ENCODE results near the gene SLC25A13. TPM values are rescaled to one million over a fixed set of nuclear protein-coding genes. Genes with fewer than 3 reads are reported as not detected.

Gene SLC25A13
- total RNA-seq, 1 donor from 2014 or later: 25.3 TPM

DNA sequence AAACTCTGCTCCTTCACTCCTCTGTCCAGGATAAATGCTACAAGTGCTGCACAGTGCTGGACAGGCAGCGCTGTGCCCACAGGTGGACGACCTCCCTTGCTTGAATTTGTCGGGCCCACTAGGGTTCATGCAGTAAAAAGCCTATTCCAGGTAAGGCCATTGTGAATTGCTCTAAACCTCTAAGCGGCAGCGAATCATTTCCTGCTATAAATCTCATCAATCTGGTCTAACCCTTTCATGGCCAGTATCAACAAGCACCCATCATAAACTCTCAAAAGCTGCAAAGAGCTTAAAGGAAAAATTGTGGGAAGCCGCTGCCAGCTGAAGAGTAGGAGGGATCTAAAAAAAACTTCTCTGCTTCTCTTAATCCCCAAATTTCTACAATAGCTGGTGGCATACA lies 134.2 kb downstream of the SLC25A13 start:
- no peak overlapping the region for H3K27ac ChIP-seq
- DNase-seq (ENCODE audit: extremely low spot score in 2 of 2): no peak
- H3K9me3 ChIP-seq: no peaks in the 10 kb centered on the region
- peaks cover 0 to 29% of the 10 kb centered on the region in 2 donors for H3K36me3 ChIP-seq
- peaks cover 15% of the 10 kb centered on the region for H3K4me1 ChIP-seq
- H3K4me3 ChIP-seq: no peak overlapping the region
- TF ChIP-seq POLR2A (IDR thresholded peaks at IDR 0.05) (no peak), POLR2AphosphoS5 (IDR thresholded peaks at IDR 0.05; ENCODE audit: insufficient read depth in 1 of 2, low read depth in 1 of 2) (no peak), CTCF (IDR thresholded peaks at IDR 0.05) (no peak)
- intact Hi-C loops (cut with DNase I): no loop called here
- H3K27me3 ChIP-seq: no peaks in the 10 kb centered on the region

- Histone ChIP-seq H3K4me1 (peaks cover 15% of the 10 kb centered on the region), H3K36me3 (peaks cover 0 to 34% of the 10 kb centered on the region in 2 donors), H3K9me3 (no peaks in the 10 kb centered on the region), H3K27ac (no peak overlapping the region), H3K27me3 (no peaks in the 10 kb centered on the region), H3K4me3 (no peak overlapping the region)
- DNase-seq (ENCODE audit: extremely low spot score in 2 of 2): no peak
- intact Hi-C loops (cut with DNase I): no loop called here
- TF ChIP-seq POLR2A (IDR thresholded peaks at IDR 0.05) (no peak), POLR2AphosphoS5 (IDR thresholded peaks at IDR 0.05; ENCODE audit: insufficient read depth in 1 of 2, low read depth in 1 of 2) (no peak), CTCF (IDR thresholded peaks at IDR 0.05) (no peak)
Observed at GRCh38 chr7:96184783-96185182, 137.1 kb downstream of the SLC25A13 start.

DNA sequence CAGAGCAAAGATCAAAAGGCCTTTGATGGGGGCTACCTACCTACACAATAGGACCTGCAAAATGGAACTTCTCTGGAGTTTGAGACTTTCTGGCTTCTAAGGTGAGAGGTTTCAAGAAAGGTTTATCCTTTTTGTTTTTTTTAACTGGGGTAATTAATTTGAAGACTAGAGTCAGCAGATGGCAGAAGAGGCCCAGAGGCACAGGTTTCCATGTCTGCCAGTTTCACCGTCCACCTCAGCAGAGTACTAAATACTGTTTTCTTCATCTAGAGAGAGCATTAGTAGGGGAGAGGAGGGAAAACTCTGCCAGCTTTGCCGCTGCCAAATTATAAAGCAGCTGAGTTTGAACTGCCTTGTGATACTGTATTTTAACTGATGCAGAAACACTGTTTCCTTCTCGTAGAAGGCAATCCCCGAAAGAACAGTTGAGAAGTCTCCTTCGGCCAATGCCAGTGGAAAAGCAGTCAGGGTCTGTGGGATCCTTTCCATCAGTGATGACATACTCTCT lies 138.7 kb downstream of the SLC25A13 start:
- Histone ChIP-seq H3K9me3 (no peaks in the 10 kb centered on the region), H3K4me3 (no peak overlapping the region), H3K4me1 (peaks cover 10% of the 10 kb centered on the region), H3K27me3 (no peaks in the 10 kb centered on the region), H3K36me3 (peaks cover 0 to 34% of the 10 kb centered on the region in 2 donors), H3K27ac (no peak overlapping the region)
- intact Hi-C loops (cut with DNase I): no loop called here
- TF ChIP-seq CTCF (IDR thresholded peaks at IDR 0.05): no peak
- no peak for TF ChIP-seq POLR2AphosphoS5 (IDR thresholded peaks at IDR 0.05; ENCODE audit: insufficient read depth in 1 of 2, low read depth in 1 of 2)
- no peak for TF ChIP-seq POLR2A (IDR thresholded peaks at IDR 0.05)
- DNase-seq (ENCODE audit: extremely low spot score in 2 of 2): no peak

DNA sequence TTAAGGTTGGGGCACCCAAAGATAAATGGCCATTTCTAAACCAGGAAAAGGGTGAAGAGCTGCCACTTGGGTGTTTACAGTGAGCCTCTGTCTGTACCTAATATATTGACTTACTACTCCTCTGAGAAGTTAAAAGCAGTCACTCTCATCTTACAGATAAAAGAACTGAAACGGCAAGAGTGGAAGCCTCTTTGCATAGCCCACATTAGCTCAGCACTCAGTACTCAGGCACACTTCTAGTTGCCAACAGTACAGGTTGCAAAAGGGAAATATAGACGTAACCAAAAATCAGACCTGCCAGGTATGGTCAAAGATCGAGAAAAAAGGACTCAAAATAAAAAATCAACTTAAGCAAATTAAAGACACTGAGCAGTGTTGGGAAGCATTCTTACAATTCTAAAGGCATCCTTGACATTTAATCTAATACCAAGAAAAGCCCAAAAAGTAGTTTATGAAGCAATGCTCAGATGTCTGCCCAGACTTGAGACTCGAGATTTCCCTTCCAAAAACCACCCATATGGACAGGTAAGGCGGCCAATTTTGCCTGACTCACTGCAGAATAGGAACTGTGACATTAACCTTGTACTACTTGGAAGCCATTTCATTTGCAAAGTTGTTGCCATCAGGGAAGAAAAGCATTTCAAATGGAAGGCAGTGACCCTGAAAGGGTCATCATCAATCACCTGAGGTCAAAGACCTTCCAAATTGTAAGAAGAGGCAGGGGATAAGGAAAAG lies 139.3 kb downstream of the SLC25A13 start:
- peaks cover 3% of the 10 kb centered on the region for H3K4me1 ChIP-seq
- H3K4me3 ChIP-seq: no peak overlapping the region
- no peaks in the 10 kb centered on the region for H3K27me3 ChIP-seq
- H3K27ac ChIP-seq: no peak overlapping the region
- peaks cover 0 to 34% of the 10 kb centered on the region in 2 donors for H3K36me3 ChIP-seq
- no peak for DNase-seq (ENCODE audit: extremely low spot score in 2 of 2)
- intact Hi-C loops (cut with DNase I): no loop called here
- H3K9me3 ChIP-seq: no peaks in the 10 kb centered on the region
- TF ChIP-seq POLR2A (IDR thresholded peaks at IDR 0.05): no peak
- no peak for TF ChIP-seq CTCF (IDR thresholded peaks at IDR 0.05)
- TF ChIP-seq POLR2AphosphoS5 (IDR thresholded peaks at IDR 0.05; ENCODE audit: insufficient read depth in 1 of 2, low read depth in 1 of 2): no peak

GRCh38 chr7:96181174-96181573 lies 140.7 kb downstream of the SLC25A13 start:
- Histone ChIP-seq H3K9me3 (no peaks in the 10 kb centered on the region), H3K27me3 (no peaks in the 10 kb centered on the region), H3K4me1 (no peaks in the 10 kb centered on the region), H3K4me3 (no peak overlapping the region), H3K36me3 (peaks cover 0 to 34% of the 10 kb centered on the region in 2 donors), H3K27ac (no peak overlapping the region)
- TF ChIP-seq CTCF (IDR thresholded peaks at IDR 0.05) (no peak), POLR2A (IDR thresholded peaks at IDR 0.05) (no peak), POLR2AphosphoS5 (IDR thresholded peaks at IDR 0.05; ENCODE audit: insufficient read depth in 1 of 2, low read depth in 1 of 2) (no peak)
- intact Hi-C loops (cut with DNase I): no loop called here
- no peak for DNase-seq (ENCODE audit: extremely low spot score in 2 of 2)

All from vagina (tissue), 2 donors.